GM23338 (cell line): ENCODE measurements around the gene LGALS12. TPM values are rescaled to one million over a fixed set of nuclear protein-coding genes. Genes with fewer than 3 reads are reported as not detected.

Source experiments
- ATAC-seq: fragments of 200-7000 bp; cut with Tn5 transposase; 3 replicates; pipeline ENCODE4 v1.9.1; 2020
- DNase-seq: peaks from one replicate; pipeline ENCODE4 v3.0.0-alpha.2; 2015; ENCODE audit warnings: low spot score
- H2AFZ ChIP-seq: fragments of 200-600 bp; sonication (generic); 2 replicates; pipeline ENCODE4 v1.8.0; 2016; ENCODE audit warnings: antibody characterized with exemption, mild to moderate bottlenecking, moderate library complexity
- H3F3A ChIP-seq: fragments of 200-600 bp; sonication (generic); replicated peaks from 2 replicates; pipeline ENCODE4 v1.8.0; 2017; ENCODE audit warnings: antibody characterized with exemption, mixed run types, low read depth
- H3K27ac ChIP-seq: fragments of 200-600 bp; sonication (generic); 2 replicates; pipeline ENCODE4 v1.6.1; 2016; ENCODE audit warnings: low read depth
- H3K27me3 ChIP-seq: fragments of 200-600 bp; sonication (generic); 2 replicates; pipeline ENCODE4 v1.8.0; 2016; ENCODE audit warnings: mild to moderate bottlenecking, mixed run types, moderate library complexity; ENCODE audit not compliant: insufficient read depth
- H3K36me3 ChIP-seq: fragments of 200-600 bp; sonication (generic); 2 replicates; pipeline ENCODE4 v1.8.0; 2016; ENCODE audit warnings: mild to moderate bottlenecking; ENCODE audit not compliant: insufficient read depth
- H3K4me1 ChIP-seq: fragments of 200-600 bp; sonication (generic); 2 replicates; pipeline ENCODE4 v1.8.0; 2016; ENCODE audit warnings: mild to moderate bottlenecking, moderate library complexity; ENCODE audit not compliant: insufficient read depth
- H3K4me2 ChIP-seq: fragments of 200-600 bp; sonication (generic); 2 replicates; pipeline ENCODE4 v1.7.1; 2017; ENCODE audit warnings: mixed run types
- H3K4me3 ChIP-seq: fragments of 200-600 bp; sonication (generic); 2 replicates; pipeline ENCODE4 v1.6.1; 2016; ENCODE audit warnings: mixed run types
- H3K79me2 ChIP-seq: fragments of 200-600 bp; sonication (generic); replicated peaks from 2 replicates; pipeline ENCODE4 v1.8.0; 2017; ENCODE audit warnings: mild to moderate bottlenecking; ENCODE audit not compliant: insufficient read depth
- H3K9me2 ChIP-seq: fragments of 200-600 bp; sonication (generic); 2 replicates; pipeline ENCODE4 v1.8.0; 2017; ENCODE audit not compliant: insufficient read depth
- H4K20me1 ChIP-seq: fragments of 200-600 bp; sonication (generic); replicated peaks from 2 replicates; pipeline ENCODE4 v1.8.0; 2017; ENCODE audit warnings: mild to moderate bottlenecking; ENCODE audit not compliant: insufficient read depth
- H3K27ac Mint-ChIP-seq: 2 replicates; pipeline ENCODE4 v1.8.0; 2020; ENCODE audit warnings: inconsistent platforms, mild to moderate bottlenecking, moderate library complexity, mixed read lengths
- H3K27me3 Mint-ChIP-seq: 3 replicates; pipeline ENCODE4 v1.8.0; 2022; ENCODE audit warnings: low read depth, mild to moderate bottlenecking, moderate library complexity, mixed read lengths, inconsistent platforms; ENCODE audit not compliant: insufficient read depth, poor library complexity
- H3K36me3 Mint-ChIP-seq: 3 replicates; pipeline ENCODE4 v1.8.0; 2021; ENCODE audit warnings: low read depth, mild to moderate bottlenecking, inconsistent platforms, moderate library complexity, mixed read lengths
- H3K4me1 Mint-ChIP-seq: 3 replicates; pipeline ENCODE4 v1.8.0; 2020; ENCODE audit warnings: mild to moderate bottlenecking, inconsistent platforms, mixed read lengths
- H3K4me3 Mint-ChIP-seq: 3 replicates; pipeline ENCODE4 v1.8.0; 2021; ENCODE audit warnings: moderate library complexity, mild to moderate bottlenecking, inconsistent platforms, mixed read lengths
- H3K9me3 Mint-ChIP-seq: 3 replicates; pipeline ENCODE4 v1.8.0; 2020; ENCODE audit warnings: moderate library complexity, mild to moderate bottlenecking, inconsistent platforms, mixed read lengths
- STAT1 ChIP-seq: IDR thresholded peaks from one replicate; pipeline ENCODE4 v1.6.1; 2016; ENCODE audit warnings: antibody characterized with exemption; ENCODE audit not compliant: unreplicated experiment
- ZNF114 ChIP-seq: fragments of 250-450 bp; sonication (Bioruptor Pico); IDR thresholded peaks from 2 replicates; pipeline ENCODE4 v1.5.0; 2020; ENCODE audit warnings: mild to moderate bottlenecking, moderate library complexity
- polyA plus RNA-seq: library from polyadenylated mRNA; unstranded; fragments of >200 nt; fragmentation: Nextera tagmentation; extraction: Ambion mirVana; gene quantifications from 2 replicates; pipeline ENCODE4 v1.2.1, GENCODE V29; 2016
- total RNA-seq: library from RNA; depleted of rRNA; stranded (reverse); fragments of >200 nt; shearing (Covaris generic); gene quantifications from 2 replicates; pipeline ENCODE4 v1.2.3, GENCODE V29; 2014
- TF ChIP-seq, protein P1 (sequence below), 2 experiments: fragments of 200-600 bp in 1 of 2; sonication (generic) in 1 of 2; conservative IDR thresholded peaks; 2 replicates each; pipeline versions ENCODE4 v1.5.1 to v1.6.1; 2016 to 2017; ENCODE audit warnings: antibody characterized with exemption in 2 of 2, low read depth in 2 of 2, mild to moderate bottlenecking in 2 of 2, moderate library complexity in 1 of 2
- TF ChIP-seq, protein P2 (sequence below): IDR thresholded peaks from 2 replicates; pipeline ENCODE4 v1.6.1; 2016; ENCODE audit warnings: antibody characterized with exemption

Gene LGALS12
- total and polyA plus RNA-seq, 2 experiments from 2014 or later: 0.94 to 1.2 TPM

DNA sequence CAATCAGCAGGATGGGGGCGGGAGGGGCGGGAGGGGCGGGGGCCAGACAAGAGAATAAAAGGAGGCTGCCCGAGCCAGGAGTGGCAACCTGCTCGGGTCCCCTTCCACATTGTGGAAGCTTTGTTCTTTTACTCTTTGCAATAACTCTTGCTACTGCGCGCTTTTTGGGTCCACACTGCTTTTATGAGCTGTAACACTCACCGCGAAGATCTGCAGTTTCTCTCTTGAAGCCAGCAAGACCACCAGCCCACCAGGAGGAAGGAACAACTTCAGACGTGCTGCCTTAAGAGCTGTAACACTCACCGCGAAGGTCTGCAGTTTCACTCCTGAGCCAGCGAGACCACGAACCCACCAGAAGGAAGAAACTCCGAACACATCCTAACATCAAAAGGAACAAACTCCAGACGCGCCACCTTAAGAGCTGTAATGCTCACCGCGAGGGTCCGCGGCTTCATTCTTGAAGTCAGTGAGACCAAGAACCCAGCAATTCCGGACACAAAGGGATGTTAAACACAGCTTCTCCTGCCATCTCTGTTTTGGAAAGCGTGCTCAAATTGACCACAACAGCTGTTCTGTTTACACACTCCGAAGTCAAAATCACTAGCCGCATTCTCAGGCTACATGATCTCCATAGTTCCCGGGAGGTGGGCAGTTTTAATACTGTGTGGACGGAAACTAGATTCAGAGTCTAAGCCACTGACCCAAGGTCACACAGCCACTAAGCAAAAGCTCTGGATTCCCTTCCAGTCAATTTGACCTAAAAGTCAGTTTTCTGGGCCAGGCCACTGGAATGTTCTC lies 45.4 kb downstream of the LGALS12 start:
- Mint-ChIP-seq H3K27ac (no peak overlapping the region), H3K9me3 (peaks cover 9% of the 10 kb centered on the region; the same call in 2 of the 3 replicates), H3K27me3 (peaks cover 20% of the 10 kb centered on the region), H3K36me3 (peaks cover 4% of the 10 kb centered on the region; the same call in 2 of the 3 replicates), H3K4me3 (no peak overlapping the region), H3K4me1 (peaks cover 12% of the 10 kb centered on the region)
- H3F3A ChIP-seq: no peaks in the 10 kb centered on the region; the same call in 1 of the 2 replicates
- H2AFZ ChIP-seq: peak overlapping the region; percentile 59; the same call in 1 of the 2 replicates
- 0 out of 2 replicates have a peak, but pooled peaks cover 6% of the 10 kb centered on the region for H3K9me2 ChIP-seq
- no peak overlapping the region for H3K4me3 ChIP-seq
- H3K27me3 ChIP-seq: no peaks in the 10 kb centered on the region
- H3K79me2 ChIP-seq: no peaks in the 10 kb centered on the region
- no peak overlapping the region for H3K27ac ChIP-seq
- no peak overlapping the region for H3K4me2 ChIP-seq
- DNase-seq (no peak), ATAC-seq (no peak)
- H4K20me1 ChIP-seq: no peaks in the 10 kb centered on the region
- TF ChIP-seq STAT1 (no peak), ZNF114 (CRISPR knock-in tag) (no peak)
- TF ChIP-seq, protein P1, sequence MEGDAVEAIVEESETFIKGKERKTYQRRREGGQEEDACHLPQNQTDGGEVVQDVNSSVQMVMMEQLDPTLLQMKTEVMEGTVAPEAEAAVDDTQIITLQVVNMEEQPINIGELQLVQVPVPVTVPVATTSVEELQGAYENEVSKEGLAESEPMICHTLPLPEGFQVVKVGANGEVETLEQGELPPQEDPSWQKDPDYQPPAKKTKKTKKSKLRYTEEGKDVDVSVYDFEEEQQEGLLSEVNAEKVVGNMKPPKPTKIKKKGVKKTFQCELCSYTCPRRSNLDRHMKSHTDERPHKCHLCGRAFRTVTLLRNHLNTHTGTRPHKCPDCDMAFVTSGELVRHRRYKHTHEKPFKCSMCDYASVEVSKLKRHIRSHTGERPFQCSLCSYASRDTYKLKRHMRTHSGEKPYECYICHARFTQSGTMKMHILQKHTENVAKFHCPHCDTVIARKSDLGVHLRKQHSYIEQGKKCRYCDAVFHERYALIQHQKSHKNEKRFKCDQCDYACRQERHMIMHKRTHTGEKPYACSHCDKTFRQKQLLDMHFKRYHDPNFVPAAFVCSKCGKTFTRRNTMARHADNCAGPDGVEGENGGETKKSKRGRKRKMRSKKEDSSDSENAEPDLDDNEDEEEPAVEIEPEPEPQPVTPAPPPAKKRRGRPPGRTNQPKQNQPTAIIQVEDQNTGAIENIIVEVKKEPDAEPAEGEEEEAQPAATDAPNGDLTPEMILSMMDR (conservative IDR thresholded peaks at IDR 0.05; ENCODE audit: low read depth in 2 of 2): no peak
- no peaks in the 10 kb centered on the region for H3K36me3 ChIP-seq
- peaks cover 25% of the 10 kb centered on the region for H3K4me1 ChIP-seq

DNA sequence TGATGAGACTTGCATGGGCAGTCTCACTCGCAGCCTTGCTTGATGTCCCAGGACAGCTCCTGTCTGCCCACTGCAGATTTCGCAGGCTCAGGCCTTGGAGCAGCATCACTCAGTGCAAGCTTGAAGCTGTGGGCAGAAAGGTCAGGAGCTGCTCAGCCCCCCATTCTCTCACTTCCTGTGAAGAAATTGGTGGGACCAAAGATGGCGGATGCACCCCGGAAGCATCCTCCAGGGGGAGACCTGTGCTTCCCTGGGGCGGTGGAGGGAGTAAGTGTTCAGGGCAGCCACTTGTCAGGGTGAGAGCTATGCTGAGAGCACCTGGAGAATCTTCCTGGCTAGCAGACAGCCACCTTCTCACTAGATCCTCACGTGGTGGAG lies 46.0 kb downstream of the LGALS12 start:
- Histone ChIP-seq H3K4me1 (peaks cover 30% of the 10 kb centered on the region), H3K27me3 (no peaks in the 10 kb centered on the region), H4K20me1 (no peaks in the 10 kb centered on the region), H3K4me3 (no peak overlapping the region), H3K27ac (no peak overlapping the region), H3K4me2 (no peak overlapping the region), H3K36me3 (no peaks in the 10 kb centered on the region), H3K9me2 (0 out of 2 replicates have a peak, but pooled peaks cover 3% of the 10 kb centered on the region), H3K79me2 (no peaks in the 10 kb centered on the region), H2AFZ (0 out of 2 replicates have a peak overlapping the region, but pooled peaks have one; percentile 59), H3F3A (no peaks in the 10 kb centered on the region; the same call in 1 of the 2 replicates)
- TF ChIP-seq, protein P1 (conservative IDR thresholded peaks at IDR 0.05; ENCODE audit: low read depth in 2 of 2): peak in 1 of 2 experiments; percentile 14; a peak in 1 of 4 replicates
- TF ChIP-seq, protein P2, sequence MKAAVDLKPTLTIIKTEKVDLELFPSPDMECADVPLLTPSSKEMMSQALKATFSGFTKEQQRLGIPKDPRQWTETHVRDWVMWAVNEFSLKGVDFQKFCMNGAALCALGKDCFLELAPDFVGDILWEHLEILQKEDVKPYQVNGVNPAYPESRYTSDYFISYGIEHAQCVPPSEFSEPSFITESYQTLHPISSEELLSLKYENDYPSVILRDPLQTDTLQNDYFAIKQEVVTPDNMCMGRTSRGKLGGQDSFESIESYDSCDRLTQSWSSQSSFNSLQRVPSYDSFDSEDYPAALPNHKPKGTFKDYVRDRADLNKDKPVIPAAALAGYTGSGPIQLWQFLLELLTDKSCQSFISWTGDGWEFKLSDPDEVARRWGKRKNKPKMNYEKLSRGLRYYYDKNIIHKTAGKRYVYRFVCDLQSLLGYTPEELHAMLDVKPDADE: no peak
- no peak overlapping the region for H3K4me3 Mint-ChIP-seq
- ATAC-seq (no peak), DNase-seq (no peak)
- H3K27ac Mint-ChIP-seq: no peak overlapping the region
- H3K9me3 Mint-ChIP-seq: peaks cover 9% of the 10 kb centered on the region; the same call in 2 of the 3 replicates
- H3K27me3 Mint-ChIP-seq: peaks cover 18% of the 10 kb centered on the region
- peaks cover 17% of the 10 kb centered on the region for H3K4me1 Mint-ChIP-seq
- H3K36me3 Mint-ChIP-seq: peaks cover 4% of the 10 kb centered on the region; the same call in 2 of the 3 replicates
